GM13976 (cell line): ENCODE measurements around the gene PMVK.

Source experiments
- DNase-seq: peaks from one replicate; pipeline ENCODE4 v3.0.0; 2012; ENCODE audit warnings: low spot score
- in situ Hi-C: fragments of 300-500 bp; cut with MboI; formaldehyde crosslinking; loops from one replicate; pipeline ENCODE4 v1.12.0; 2022; ENCODE audit warnings: low sequenced_read_pairs, mixed read lengths, inconsistent platforms; ENCODE audit not compliant: unreplicated experiment
- TF ChIP-seq, protein P1 (sequence below): IDR thresholded peaks from 2 replicates; pipeline ENCODE4 v1.5.1; 2012; ENCODE audit warnings: borderline replicate concordance, mild to moderate bottlenecking; ENCODE audit not compliant: insufficient read depth; ENCODE audit errors: extremely low read depth, missing control alignments, control extremely low read depth

PMVK gene

DNA sequence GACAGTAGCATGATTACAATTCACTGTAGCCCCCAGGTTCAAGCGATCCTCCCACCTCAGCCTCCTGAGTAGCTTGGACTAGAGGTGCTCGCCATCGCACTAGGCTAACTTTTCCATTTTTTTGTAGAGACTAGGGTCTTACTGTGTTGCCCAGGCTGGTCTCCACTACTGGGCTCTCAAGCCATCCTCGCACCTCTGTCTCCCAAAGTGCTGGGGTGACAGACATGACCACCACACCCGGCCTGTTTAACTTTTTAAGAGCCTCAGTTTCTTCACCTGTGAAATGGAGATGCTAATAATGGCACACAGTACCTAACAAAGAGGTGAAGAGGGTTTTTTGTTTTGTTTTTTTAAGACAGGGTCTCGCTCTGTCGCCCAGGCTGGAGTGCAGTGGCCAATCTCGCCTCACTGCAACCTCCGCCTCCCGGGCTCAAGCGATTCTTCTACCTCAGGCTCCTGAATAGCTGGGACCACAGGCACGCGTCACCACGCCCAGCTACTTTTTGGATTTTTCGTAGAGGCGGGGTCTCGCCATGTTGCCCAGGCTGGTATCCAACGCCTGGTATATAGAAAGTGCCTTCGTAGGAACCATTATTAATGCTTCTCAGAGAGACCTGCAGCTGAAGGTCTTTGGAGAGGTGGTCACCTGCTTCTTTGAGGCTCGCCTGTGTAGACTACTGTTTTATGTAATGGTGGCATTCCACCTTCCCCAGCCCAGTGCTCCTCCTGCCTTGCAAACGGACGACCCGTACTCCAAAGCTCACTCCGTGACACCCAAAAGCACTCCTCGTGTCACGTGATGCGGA, 567 bp downstream of the PMVK start:
- no peak for DNase-seq
- TF ChIP-seq, protein P1, sequence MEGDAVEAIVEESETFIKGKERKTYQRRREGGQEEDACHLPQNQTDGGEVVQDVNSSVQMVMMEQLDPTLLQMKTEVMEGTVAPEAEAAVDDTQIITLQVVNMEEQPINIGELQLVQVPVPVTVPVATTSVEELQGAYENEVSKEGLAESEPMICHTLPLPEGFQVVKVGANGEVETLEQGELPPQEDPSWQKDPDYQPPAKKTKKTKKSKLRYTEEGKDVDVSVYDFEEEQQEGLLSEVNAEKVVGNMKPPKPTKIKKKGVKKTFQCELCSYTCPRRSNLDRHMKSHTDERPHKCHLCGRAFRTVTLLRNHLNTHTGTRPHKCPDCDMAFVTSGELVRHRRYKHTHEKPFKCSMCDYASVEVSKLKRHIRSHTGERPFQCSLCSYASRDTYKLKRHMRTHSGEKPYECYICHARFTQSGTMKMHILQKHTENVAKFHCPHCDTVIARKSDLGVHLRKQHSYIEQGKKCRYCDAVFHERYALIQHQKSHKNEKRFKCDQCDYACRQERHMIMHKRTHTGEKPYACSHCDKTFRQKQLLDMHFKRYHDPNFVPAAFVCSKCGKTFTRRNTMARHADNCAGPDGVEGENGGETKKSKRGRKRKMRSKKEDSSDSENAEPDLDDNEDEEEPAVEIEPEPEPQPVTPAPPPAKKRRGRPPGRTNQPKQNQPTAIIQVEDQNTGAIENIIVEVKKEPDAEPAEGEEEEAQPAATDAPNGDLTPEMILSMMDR, result no peak
- in situ Hi-C loops, result no loop called here

DNA sequence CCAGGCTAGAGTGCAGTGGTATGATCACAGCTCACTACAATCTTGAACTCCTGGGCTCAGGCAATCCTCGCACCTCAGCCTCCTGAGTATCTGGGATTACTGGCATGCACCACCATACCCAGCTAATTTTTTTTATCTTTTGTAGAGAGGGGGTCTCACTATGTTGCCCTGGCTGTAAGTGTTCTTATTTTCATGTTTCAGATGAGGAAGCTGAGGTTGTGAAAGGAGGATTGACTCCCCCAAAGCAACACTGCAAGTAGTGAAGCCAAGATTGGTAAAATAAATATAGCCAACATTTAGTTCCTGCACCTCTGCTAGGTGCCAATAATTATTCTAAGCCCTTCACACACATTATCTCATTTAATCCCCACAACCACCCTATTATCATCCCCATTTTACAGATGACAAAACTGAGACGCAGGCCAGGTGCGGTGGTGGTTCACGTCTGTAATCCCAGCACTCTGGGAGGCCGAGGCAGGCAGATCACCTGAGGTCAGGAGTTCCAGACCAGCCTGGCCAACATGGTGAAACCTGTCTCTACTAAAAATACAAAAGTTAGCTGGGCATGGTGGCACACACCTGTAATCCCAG, 2.1 kb downstream of the PMVK start:
- in situ Hi-C loops, result no loop called here
- no peak for DNase-seq
- TF ChIP-seq, protein P1, result no peak

DNA sequence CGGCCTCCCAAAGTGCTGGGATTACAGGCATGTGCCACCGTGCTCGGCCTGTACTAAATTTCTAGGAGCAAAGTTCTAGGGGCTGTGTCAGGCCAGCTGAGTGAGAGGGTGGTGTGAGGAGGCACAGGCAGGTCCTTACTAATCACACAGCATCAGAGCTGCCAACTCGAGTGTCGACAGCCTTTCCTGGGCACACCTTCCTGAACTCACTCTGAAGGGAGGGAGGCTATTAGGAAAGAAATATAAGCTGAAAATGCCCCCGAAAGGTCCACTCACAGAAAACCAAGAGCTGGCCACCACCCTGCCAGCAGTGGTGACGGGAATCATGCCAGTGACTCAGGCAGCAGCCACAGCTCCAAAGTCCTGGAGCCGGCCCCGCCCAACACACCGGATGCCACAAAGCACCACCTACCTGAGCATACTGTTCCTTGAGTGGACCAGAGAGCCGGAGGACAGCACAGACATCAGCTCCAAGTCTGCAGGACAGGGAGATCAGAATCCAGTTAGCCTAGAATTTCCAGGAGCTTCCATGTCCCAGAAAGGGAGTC, 4.5 kb downstream of the PMVK start:
- in situ Hi-C loops, result no loop called here
- no peak for DNase-seq
- TF ChIP-seq, protein P1, result no peak

DNA sequence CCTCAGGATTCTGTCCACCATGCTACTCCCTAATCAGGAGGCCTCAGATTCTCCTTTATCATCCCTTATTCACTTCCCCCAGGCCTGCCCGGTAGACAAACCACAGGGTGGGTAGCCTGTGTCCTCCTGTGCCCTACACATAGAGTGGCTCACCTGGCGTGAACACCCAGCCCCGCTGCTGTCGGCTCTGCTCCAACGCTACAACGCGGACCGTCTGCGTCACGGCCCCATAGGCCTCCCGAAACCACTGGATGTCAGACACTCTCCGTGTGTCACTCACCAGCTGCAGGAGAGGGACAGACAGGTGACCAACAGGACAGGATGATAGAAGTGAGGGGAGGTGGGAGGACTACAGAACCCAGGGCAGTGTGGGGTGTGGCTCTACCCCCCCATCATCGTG, 10.3 kb downstream of the PMVK start:
- DNase-seq, result no peak
- in situ Hi-C loops, result no loop called here
- TF ChIP-seq, protein P1, result no peak

DNA sequence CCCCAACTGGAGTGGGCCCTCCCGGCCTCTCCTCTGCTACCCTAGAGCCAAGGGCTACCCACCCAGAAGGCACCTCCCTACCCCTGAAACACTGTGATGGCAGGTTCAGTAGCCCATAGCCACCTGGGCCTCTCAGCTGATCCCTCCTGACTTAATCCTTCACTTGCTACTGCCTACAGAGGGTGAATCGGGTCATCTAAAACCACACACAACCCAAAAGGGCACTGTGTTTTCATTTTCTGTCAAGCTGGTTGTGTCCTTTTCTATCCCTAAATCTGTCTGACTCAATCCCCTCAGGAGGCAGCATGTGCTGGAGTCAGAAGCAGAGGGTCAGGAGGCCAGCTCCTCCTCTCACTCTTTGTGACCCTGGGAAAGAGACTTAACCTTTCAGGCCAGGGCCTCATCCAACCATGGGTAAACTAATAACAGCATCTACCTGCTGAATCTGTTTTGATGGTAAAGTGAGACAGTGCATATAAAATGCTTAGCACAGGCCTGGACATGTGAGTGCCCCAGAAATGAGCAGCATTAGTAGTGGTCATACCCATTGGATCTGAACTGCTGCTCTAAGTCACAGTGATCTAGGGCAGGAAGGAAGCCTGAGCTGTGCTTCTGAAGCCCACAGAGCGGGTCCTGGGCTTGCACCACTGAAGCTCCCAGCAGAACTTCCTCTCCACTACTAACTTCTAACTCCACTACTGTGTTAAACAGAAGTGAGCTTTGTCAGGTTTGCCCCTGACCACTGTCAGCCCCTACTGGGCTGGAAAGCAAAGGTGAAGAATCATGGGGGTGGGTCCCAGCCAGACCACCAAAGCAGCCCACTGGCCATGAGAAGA, 11.0 kb downstream of the PMVK start:
- DNase-seq, result no peak
- TF ChIP-seq, protein P1, result no peak
- in situ Hi-C loops, result no loop called here

DNA sequence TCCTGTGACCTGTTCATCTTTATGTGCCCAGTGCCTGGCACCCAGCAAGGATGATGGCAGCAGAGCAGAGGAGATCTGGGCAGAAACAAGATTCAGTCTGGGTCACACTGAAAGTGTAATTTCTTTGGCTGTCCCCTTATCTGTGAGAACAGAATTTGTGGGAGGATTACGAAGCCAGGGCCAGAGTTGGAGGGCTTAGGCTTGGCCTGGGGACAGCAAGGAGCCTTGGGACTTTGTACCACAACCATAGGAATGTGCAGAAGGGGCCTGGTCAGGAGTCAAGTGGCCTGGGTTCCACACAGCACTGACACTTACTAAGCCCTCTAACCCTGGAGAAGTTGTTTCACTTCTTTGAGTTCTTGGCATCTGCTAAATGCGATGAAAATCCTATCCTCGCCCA, 12.8 kb downstream of the PMVK start:
- in situ Hi-C loops, result no loop called here
- DNase-seq, result no peak
- TF ChIP-seq, protein P1, result no peak
